GM19238 (cell line): ENCODE data around the gene JMJD8.

Experiments used
- DNase-seq: peaks from one replicate; pipeline ENCODE4 v3.0.0; 2011; ENCODE audit warnings: low spot score; ENCODE audit not compliant: insufficient read length

JMJD8 gene

GRCh38 chr16:709566-710499 lies 25.7 kb upstream of the JMJD8 start:
- no peak for DNase-seq

- no peak for DNase-seq
Observed at GRCh38 chr16:708959-709358, 24.8 kb upstream of the JMJD8 start.

- DNase-seq, result no peak
Observed at GRCh38 chr16:708019-708418, 23.9 kb upstream of the JMJD8 start.

- DNase-seq, result no peak
Observed at GRCh38 chr16:707062-707538, 23.0 kb upstream of the JMJD8 start.

- no peak for DNase-seq
Observed at GRCh38 chr16:706189-707061, 22.3 kb upstream of the JMJD8 start.

- no peak for DNase-seq
Observed at GRCh38 chr16:705431-706188, 21.5 kb upstream of the JMJD8 start, which contains the start of gene FBXL16. TSS of gene FBXL16 (minus strand) at chr16:705801. CDS start at chr16:697405, 8,396 bp downstream.

GRCh38 chr16:704552-705380 lies 20.6 kb upstream of the JMJD8 start:
- DNase-seq, result no peak

- no peak for DNase-seq
Observed at GRCh38 chr16:704047-704446, 19.9 kb upstream of the JMJD8 start.

- DNase-seq, result no peak
Observed at GRCh38 chr16:703406-703805, 19.3 kb upstream of the JMJD8 start.

GRCh38 chr16:702341-702740 lies 18.2 kb upstream of the JMJD8 start:
- DNase-seq, result no peak

GRCh38 chr16:700684-701584 lies 16.8 kb upstream of the JMJD8 start:
- DNase-seq, result no peak

GRCh38 chr16:698911-699671 lies 15.0 kb upstream of the JMJD8 start:
- DNase-seq, result no peak

GRCh38 chr16:695355-696089 lies 11.4 kb upstream of the JMJD8 start:
- no peak for DNase-seq

GRCh38 chr16:694863-695354 lies 10.8 kb upstream of the JMJD8 start:
- no peak for DNase-seq

- no peak for DNase-seq
Observed at GRCh38 chr16:694187-694862, 10.2 kb upstream of the JMJD8 start.

GRCh38 chr16:693766-694165 lies 9.6 kb upstream of the JMJD8 start:
- no peak for DNase-seq

- DNase-seq, result no peak
Observed at GRCh38 chr16:693364-693763, 9.2 kb upstream of the JMJD8 start.
